CD4-positive, alpha-beta T cell treated with Interleukin-17A for 1 hour (primary cell): ENCODE data around the gene NRG2.
A peak's percentile ranks its signal among the peaks of the same experiment; 100 is the strongest.

Source experiments
- DNase-seq: peaks from one replicate; pipeline ENCODE4 v3.0.0-alpha.2; 2020

Gene NRG2

GRCh38 chr5:139828207-139828895 is 214.7 kb downstream of the NRG2 start:
- no peak for DNase-seq

DNA sequence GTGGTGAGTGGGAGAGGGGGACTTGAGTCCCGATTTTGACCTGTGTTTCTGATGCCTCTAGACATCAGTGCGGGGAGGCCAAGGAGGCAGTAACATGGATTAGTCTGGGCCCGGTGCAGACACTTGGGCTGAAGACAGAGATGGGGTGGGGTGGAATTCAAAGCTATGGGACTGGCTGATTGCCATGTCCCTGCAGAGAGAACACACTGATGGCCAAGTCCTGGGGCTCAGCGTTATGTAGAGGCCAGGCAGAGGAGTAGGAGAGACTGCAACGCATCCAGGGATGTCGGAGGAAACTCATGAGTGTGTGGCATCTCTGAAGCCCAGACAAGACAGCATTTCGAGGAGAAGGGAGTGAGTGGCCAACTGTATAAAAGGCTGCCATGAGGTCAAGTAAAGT is 217.4 kb downstream of the NRG2 start:
- DNase-seq: no peak

- no peak for DNase-seq
Observed at GRCh38 chr5:139823757-139824355, 219.2 kb downstream of the NRG2 start.

DNA sequence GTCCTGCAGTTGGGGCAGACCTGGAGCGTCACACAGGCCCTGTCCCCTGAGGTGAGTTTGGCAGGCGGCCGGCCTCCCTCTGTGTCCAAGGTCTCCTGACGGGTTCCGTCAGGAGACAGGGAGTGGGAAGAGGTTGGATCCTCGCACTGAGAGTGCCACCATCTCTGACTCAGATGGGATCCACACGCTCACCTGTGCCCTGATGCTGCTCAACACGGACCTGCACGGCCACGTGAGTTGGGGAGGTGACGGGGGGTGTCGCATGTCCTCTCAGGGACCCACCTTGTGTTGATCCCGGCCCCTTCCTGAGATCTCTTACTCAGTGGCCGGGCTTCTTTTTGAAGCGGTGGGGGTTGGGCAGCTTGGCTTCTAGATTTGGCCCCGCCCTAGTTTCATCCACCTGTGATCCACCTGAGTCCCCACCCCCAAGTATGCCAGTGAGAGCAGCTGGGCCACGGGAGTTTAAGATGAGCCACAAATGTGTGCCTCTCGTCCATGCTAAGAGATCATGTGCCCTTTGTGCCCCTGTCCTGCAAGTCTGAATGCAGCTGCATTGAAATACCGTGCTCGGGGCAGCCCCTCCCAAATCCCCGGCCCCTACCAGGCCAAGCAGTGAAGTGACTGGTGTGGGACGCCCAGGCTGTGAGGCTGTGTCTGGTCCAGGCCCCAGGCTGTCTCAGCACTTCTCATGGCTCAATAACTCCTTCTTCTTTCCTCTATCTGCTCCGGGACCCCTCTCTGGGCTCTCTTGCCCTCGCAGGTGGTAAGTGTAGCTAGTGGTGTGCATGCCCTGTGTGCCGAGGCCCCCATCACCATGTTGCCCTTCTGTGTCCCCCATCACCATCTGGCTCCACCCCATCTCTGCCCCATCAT is 220.3 kb downstream of the NRG2 start:
- DNase-seq: no peak

DNA sequence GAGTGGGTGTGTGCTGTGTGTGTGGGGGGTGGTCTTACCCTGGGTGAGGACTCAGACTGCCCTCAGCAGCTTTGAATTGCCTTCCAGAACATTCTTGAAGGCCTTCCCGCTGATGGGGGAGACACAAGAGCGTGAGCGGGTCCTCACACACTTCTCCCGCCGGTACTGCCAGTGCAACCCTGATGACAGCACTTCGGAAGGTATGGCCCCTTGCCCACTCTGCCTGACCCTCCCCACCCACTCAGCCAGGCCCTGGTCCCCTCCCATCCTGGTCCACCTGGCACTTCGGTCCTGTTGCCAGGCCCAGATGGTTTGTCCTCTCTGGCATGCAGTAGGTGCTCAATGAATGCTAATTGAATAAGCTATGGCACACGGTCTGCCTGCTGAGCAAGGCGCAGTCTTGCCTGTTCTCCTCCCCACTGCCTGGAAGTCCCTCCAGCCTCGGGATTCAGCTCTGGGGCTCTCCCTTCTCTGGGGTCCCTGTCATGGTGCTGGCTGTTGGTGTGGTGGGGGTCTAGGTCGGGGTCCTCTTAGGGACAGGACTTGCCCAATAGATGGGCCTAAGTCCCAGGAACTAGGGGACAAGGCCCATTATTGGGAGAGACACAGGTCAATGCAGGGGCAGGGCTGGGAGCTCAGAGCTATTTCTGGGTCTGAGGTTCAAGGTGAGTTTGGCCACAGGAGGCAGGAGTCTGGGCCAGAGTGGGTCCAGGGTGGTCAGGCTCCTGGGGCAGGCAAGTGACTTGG is 221.1 kb downstream of the NRG2 start:
- DNase-seq: no peak

- no peak for DNase-seq
Observed at GRCh38 chr5:139820606-139821005, 222.5 kb downstream of the NRG2 start.

DNA sequence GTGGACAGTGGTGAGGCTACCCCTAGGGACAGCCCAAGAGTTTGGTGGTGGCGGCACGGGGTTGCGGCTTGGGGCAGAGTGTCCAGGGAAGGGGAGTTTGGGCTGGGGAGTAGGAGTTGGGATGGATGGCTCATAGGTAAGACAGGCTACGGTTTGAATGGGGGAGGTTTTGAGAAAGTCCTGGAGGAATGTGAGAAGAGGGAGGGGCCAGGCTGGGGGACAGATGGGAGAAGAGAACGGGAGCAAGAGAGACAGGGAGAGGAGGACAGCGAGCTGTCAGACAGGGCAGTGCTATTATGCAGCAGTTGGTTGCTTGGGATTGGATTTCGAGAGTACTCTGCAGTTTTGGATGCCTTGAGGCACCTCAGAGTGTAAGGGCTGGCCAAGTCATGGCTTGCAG is 223.0 kb downstream of the NRG2 start:
- no peak for DNase-seq

GRCh38 chr5:139817970-139818369 is 225.1 kb downstream of the NRG2 start:
- no peak for DNase-seq

DNA sequence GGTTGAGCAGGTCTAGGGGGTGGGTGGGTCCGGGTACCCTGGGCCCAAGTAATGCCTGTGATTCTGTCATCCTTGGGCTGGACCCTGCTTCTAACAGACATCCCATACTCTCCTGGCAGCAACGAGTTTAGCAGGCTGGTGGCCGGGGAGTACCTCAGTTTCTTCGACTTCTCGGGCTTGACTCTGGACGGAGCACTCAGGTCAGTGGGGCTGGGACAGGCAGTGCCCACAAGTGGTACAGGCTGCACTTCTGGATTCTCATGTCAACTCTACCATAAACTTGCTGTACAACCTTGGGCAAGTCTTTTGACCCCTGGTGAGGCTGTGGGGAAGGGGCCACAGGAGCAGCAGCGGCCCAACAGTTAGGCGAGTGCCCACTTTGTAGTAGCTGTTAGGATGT is 225.7 kb downstream of the NRG2 start:
- DNase-seq: no peak

GRCh38 chr5:139816566-139816965 is 226.5 kb downstream of the NRG2 start:
- no peak for DNase-seq

GRCh38 chr5:139814704-139815280 is 228.3 kb downstream of the NRG2 start:
- no peak for DNase-seq

DNA sequence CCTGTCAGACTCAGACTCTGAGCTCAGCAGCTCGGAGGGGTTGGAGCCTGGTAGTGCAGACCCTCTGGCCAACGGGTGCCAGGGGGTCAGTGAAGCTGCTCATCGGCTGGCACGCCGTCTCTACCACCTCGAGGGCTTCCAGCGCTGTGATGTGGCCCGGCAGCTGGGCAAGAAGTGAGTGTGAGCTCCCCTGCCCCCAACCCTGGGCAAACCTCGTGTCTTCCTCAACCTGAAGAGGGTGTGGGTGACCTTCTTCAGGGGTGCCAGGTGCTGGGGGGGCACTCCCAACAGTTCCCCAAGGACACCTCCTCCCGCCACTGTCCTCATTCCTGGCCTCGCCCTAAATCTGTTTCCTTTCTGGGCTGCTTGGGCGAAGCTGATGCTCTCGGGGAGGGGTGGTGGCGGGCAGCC is 228.9 kb downstream of the NRG2 start:
- no peak for DNase-seq

GRCh38 chr5:139812836-139813805 is 230.0 kb downstream of the NRG2 start:
- no peak for DNase-seq

DNA sequence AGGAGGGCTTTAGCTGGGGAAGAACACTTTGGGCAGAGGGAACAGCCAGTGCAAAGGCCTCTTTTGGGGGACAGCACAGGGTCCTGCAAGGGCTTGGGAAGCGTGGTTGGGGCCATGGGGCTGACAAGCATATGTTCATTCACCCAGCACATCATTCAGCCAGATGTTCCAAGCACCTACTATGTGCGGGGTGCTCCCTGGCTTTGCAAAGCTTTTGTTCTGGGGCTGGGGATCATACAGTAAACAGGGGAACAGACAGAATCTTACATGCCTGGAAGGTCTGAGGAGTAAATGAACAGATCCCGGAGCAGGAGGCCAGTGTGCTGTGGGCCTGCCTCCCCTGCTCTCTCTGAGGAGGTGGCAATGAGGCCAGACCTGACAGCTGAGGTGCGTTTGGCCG is 230.8 kb downstream of the NRG2 start:
- DNase-seq: no peak

DNA sequence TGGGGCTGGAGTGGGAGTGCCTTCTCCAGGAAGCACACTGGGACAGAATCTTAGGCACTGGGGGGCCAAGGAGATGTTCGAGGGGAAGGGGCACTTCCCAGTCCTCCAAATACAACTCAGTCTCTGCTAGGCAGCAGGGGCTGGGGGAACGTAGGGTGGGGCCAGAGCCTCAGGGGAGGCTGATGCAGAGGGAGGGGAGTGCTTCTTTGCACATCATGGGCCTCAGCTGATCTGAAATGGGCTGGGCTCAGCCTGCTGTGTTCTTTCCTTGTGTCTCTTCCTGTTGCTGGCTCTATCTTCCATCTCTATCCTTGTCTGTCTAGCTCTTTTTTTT is 231.9 kb downstream of the NRG2 start:
- DNase-seq: no peak

- DNase-seq: no peak
Observed at GRCh38 chr5:139810341-139811273, 232.5 kb downstream of the NRG2 start.

- no peak for DNase-seq
Observed at GRCh38 chr5:139809331-139809810, 233.7 kb downstream of the NRG2 start.

GRCh38 chr5:139808481-139809330 is 234.4 kb downstream of the NRG2 start:
- peak; percentile 3 for DNase-seq

DNA sequence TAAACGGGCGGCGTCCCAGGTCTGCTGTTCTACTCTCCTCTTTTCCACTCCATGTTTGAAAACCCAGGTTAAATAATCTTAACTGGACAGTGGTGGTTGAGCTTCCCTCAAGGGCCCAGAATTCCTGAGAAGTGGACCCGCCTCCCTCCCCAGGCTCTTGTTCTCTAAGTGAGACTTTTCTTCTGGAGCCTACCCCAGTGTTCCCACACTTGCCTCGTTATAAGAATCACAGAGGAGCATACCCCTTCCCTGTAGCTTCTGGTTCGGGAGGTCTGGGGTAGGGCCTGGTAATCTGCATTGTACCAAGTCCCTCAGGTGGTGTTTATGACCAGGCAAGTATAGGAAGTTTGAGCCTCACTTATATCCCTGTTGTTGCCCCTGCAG is 235.5 kb downstream of the NRG2 start:
- DNase-seq: no peak
